NCI-H2081 treated with DMSO at 0.1 percent for 48 hours (cell line): Measurements from ENCODE around the gene FRMPD4.
A peak's percentile ranks its signal among the peaks of the same experiment; 100 is the strongest.

Experiments used
- DNase-seq: peaks from one replicate; lab custom pipeline; 2025; lab: John Stamatoyannopoulos, UW

Gene FRMPD4

DNA sequence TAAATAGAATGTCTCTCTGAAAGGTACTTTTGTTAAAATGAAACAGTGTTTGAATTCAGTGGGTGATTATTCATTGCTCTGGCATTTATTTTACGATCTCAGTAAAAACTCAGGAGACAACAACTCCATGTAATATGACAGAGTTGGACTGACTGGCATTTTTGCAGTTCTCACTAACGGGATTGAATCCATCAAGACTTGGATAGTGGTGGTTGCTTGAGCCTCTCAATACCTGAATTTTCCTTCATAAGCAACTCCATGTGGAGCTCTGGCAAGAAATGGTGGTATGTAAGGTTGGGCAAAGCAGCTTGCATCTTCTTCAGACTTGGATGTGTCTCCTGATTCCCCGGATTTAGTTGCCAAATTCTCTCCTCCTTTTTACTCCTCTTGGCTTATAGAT lies 72.7 kb downstream of the FRMPD4 start:
- DNase-seq = no peak

DNA sequence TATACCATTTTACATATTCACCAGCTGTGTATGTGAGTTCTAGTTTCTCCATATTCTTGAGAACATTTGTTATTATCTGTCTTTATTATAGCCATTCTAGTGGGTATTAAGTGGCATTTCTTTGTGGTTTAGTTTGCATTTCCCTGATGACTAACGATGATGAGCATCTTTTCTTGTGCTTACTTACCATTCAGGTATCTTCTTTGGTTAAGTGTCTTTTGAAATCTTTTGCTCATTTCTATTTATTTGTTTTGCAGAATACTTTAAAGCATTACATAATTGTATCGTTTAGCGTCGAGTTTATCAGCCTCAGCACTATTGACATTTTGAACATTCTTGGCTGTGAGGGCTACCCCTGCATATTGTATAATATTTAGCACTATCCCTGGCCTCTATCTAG lies 85.4 kb downstream of the FRMPD4 start:
- DNase-seq = no peak

DNA sequence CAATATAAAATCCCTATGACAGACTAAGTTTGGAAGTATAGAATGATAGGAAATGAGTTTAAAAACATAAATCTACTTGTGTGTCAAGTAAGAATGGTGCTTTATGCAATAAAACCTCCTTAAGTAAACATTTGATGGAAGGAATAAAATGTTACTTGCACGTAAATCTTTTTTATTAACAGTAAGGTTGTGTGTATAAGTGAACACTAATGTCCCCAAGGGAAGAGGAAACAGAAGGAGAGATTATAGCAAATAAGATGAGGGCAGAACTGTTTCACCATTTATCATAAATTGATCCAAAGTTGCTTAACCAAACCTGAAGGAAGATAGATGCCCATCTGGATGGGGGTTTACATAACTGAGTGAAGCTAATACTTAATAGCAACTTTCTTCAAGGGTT lies 86.8 kb downstream of the FRMPD4 start:
- DNase-seq = no peak

DNA sequence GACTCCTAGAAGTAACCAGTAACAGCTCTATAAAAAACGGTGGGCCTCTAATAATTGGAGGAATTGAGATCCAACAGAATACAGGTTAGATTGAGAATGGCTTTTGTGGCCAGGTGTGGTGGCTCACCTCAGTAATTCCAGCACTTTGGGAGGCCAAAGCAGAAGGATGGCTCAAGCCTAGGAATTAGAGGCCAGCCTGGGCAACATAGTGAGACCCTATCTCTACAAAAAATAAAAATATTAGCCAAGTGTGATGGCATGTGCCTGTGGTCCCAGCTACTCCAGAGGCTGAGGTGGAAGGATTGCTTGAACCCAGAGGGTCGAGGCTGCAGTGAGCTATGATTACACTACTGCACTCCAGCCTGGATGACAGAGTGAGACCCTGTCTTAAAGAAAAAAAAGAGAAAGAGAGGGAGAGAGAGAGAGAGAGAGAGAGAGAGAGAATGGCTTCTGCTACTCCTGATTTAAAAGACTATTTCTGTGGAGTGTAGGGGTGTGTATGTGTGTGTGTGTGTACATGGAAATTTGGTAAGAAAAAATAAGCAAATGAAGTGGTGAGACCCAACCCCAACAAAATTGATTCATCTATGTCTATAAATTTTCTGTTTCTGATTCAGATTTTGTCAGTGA lies 89.3 kb downstream of the FRMPD4 start:
- DNase-seq = no peak

DNA sequence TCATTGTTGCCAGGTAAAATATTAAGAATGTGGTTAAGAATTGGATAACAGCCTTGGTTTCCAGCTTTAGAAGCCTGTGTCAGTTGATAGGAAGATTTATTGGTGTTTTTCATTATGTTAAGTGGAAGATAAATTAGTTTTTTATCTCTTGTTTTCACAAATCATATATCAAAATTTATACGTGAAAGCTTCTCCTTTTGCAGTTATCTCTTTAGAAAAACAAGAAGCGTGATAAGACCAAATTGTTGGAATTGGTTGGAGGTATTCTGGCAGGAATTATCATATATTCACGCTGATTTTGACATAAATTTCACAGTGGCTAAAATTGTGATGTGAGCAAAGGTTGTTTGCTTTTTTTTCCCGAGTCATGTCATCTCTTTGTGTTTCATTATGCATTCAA lies 90.6 kb downstream of the FRMPD4 start:
- no peak for DNase-seq

DNA sequence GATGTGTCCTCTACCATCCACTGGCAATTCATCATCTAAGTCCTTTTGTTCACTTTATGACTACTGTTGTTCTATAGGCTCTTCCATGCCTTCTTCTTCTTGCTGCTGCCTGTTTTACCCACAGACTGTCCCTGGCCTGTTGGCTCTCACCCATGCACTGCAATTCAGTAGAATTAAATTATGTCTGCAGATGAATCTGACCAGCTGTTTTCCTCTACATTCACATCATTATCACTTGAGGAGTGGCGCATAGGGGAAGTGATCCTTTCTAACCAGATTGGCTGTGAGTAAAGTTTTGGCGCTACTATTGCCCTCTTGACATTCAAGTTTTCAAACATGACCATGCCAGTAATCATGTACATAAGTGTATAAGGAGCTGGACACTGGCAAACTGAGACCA lies 91.7 kb downstream of the FRMPD4 start:
- no peak for DNase-seq

DNA sequence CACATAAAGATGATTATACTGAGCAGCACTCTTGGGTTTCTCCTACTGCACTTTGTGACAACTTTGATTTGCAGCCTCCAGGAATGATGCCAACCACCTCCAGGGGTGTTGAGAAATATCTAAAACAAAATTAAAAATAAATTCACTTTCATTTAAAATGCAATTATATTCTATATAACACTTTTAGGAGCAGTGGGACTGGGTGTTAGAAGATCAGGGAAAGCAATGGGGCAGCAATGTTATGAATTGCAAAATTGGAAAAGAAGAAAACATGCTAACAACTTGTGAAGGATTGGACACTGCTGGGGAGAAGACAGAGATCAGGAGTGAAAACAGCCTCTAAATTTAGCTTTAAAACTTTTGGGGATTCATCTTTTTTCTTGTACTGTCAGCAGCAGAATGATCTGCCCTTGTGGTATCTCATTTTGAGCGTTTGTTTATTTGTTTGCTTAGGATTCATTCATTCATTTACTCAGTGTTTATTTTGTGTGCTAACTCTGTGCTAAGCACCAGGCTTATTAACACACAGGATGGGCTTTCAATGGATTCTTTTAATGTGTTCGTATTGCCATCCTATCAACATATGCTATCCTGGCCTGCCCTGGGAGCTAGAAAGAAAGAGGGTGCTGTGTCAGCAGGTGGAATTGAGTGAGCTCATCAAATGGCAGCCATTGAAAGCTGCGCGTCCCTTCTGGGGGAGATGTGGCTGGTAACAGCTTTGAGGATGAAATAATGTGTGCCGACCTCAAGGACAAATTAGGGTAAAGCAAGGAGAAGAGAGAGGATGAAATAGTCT lies 96.5 kb downstream of the FRMPD4 start:
- no peak for DNase-seq

DNA sequence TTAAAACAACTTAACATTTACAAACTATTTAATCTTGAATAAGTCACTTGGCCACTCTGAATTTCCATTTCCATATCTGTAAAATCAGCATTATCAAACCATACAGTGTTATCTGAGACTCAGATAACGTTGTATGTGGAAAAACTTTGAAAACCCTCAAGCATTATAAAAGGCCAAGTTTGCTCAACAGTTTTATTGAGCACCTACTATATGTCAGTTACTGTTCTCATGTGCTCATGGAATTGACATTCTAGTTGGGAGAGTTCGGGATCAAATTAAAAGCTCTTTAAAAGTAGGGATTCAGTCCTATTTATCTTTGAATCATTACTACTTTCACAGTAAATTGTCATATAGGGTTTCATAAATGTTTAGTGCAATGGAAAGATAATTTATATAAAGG lies 97.9 kb downstream of the FRMPD4 start:
- no peak for DNase-seq

DNA sequence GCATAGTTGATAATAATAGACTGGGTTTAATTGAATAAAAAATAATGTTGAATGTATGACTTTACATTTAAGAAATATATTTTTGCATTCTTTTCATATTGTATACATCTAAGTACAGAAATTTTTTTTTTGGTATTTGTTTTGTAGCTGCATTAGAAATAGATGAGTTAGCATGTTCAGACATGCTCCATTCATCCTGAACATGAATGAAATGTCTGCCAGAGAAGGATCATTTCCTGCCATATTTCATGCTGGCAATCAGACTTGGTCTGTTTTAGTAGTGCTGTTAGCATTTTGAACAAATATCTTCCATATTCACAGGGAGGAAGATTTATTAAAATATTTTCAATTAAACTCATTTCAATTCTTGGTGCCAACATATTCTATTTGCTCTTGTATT lies 98.9 kb downstream of the FRMPD4 start:
- DNase-seq = no peak

DNA sequence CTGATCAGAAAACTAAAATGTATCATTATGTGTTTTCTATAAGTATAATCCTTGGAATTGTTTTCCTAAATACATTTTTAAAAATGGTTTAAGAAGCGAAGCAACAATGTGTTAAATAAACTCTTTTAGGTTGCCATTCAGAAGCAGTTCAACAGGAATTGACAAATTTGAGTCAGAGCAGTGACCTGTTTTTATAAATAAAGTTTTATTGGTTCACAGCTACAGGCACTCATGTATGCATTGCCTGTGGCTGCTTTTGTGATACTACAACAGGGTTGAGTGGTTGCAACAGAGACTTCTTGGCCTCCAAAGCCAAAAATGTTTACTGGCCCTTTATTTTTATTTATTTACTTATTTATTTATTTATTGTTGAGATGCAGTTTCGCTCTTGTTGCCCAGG lies 99.5 kb downstream of the FRMPD4 start:
- DNase-seq = no peak

DNA sequence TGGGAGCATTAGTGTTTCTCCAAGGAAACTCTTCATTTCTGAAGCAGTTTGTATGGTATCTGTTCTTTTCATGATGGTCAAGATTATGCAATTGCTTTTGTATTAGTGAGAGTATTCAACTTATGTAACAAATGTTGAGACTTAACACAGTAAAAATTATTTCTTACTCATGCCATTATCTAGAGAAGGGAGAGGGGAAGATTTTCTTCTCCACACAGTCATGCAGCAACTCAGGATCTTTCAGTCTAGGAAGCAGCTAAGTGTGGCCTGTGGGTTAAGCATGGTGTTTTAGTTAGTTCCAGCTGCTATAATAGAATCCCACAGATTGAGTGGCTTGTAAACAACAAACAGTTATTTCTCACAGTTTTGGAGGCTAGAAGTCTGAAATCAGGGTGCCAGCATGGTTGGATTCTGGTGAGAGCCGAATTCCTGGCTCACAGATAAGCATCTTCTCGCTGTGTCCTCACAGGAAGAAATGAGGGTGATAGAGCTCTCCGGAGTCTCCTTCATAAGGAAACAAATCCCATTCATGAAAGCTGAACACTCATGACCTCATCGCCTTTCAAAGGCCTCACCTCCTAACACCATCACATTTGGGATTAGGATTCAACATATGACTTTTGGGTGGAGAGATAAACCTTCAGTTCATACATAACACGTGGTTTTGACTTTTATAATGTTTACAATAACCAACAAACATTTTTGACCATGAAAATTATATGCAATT lies 101.2 kb downstream of the FRMPD4 start:
- DNase-seq = no peak

DNA sequence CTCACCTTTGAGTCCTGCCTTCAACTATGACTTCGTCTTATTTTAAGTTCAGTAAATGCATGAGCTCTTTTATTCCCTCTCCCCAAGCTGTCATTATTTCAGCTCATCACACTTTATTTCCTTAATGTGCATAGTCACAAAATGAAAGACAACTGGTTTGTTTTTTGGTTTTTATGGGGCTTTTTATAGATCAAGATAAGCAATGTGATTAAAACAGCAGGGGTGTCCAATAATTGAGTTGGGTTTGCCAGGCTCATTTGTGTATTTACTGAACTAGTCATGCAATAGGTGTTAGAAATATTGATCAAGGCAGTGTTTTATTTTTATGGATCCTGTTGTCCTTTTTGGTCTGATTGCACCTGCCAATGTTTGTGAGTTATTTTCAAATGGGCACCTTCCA lies 102.2 kb downstream of the FRMPD4 start:
- peak; percentile 70 for DNase-seq

DNA sequence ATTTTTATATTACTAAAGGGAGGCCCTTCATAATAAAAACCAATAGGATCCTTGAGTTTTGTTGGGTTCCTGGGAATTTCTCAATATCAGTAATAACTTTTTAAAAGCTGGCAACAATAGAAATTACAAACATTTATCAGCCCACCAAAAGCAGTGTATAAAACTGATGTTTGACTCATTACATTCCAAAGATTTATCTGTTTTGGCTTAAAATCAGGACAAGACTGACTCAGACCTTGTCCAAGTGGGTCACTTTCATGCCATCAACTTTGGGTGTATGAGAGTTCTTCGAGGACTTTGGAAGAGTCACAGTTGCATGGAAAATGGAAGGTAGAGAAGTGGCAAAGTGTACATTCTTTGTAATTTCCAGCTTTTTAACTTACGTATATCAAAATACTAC lies 102.8 kb downstream of the FRMPD4 start:
- DNase-seq = no peak

DNA sequence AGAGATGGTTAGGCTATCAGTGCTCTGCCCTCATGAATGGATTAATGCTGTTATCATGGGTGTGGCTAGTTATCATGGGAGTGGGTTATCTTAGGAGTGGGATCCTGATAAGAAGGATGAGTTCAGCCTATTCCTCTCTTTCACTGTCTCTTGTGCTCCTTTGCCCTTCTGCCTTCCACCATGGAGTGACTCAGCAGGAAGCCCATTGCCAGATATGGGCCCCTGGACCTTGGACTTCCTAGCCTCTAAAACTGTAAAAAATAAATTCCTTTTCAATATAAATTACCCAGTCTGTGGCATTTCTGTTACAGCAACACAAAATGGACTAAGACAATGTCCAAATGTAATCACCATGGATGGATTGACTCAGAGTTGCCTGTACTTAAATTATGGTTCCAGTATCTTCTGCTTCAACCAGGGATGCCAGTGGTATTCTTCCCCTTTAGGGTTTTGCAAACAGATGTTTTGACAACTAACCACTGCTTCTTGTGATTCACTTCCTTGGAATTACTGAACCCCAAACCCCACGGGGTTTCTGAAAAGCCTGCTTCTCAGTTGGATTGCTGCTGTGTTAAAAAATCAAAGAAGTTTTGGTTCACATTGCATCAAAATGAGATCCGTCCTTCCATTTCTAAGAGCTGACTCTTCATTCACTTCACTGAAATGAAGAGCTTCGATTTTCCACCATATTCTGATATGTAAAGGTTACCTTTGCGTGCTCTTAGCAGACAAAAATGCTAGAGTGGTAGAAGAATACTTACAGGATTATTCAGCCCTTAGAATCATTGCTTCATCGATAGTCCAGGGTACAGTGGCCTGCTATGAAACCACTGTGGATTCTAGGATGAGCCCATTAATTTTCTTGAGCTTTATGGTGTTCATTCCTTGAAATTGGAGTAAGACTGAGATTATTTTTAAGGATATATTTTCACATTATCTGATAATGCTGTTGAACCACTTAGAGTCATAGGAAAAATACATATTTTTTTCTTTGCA lies 107.7 kb downstream of the FRMPD4 start:
- no peak for DNase-seq

DNA sequence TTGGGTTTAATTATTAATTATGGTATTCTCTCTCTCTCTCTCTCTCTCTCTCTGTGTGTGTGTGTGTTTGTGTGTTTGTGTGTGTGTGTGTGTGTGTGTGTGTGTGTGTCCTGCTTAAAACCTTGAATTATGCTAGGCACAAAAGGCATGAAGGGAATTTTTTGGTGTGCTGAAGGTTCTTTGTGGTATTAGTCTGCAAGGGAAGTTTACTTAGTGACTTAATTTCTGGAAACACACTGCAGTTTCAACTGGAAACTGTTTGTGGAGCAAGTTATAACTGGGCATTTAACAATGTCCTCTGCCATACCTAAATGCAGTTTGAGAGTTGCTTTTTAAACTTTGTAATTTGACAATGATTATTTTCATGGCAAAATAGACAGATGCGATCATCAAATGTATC lies 111.7 kb downstream of the FRMPD4 start:
- no peak for DNase-seq

DNA sequence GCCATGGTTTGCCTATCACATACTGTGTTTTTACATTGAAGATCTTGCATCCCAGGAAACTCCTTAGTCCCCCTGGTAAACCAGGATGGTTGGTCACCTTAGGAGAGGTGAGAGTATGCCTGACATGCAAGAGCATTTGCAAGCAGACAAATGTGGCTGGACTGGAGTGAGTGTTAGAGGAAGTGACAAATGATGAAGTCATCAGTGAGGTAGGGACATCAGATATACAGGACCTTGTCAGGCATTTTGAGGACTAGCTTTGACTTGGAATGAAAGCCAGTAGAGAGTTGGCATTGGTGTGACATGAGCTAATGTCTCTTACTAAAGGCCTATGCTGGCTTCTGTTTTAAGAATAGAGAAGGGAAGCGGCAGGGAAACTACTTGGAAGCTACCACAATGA lies 124.9 kb downstream of the FRMPD4 start:
- DNase-seq = no peak

DNA sequence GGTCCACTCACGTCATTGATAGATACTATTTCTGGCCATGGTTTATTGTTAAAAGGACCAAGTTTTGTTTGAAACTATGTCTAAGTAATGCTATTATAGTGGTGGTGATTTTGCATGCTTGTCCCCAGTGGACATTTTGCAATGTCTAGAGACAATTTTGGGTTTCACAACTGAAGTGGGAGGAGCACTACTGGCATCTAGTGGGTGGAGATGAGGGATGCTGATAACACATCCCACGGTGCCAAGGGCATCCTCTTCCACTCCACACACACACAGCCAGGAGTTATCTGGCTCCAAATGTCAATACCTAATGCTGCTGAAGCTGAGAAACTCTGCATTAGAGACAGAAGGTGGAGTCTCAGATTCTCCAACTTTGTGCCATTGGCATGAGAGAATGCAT lies 131.2 kb downstream of the FRMPD4 start:
- DNase-seq = no peak

DNA sequence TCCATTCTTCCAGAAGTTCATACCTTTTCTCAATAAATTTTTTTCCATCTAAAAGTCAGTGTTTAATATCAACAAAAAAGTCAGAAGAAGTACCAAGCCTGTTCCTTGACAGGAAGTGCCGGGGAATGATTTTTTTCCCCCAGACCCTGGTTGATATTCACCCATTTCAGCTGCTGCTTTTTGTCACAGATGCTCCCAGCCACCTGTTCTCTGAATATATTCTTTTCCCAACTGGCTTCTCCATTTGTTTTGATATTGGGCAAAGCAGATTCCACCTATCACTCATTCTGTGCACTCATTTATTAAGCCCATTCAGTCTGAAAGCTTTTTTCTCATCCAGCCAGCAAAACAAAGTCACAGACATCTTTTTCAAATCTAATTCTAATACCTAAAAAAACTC lies 139.9 kb downstream of the FRMPD4 start:
- DNase-seq = no peak

DNA sequence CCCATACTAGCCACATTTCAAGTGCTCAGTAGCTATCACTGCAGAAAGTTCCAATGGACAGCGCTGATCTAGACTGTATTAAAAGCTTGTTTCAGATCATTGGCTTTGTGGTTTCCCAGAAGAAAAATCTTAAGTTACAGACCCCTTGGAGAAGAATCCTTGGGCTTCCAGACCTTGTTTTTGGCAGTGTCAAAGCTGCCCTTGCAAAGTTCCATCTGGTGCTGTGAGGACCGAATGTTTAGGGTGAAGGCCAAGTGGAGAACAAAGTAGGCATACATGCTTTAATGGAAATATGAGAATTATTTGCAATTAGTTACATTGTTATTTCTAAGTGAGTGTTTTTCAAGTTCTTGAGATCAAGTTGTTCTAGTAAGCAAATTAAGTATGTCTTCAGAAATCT lies 144.7 kb downstream of the FRMPD4 start:
- no peak for DNase-seq

DNA sequence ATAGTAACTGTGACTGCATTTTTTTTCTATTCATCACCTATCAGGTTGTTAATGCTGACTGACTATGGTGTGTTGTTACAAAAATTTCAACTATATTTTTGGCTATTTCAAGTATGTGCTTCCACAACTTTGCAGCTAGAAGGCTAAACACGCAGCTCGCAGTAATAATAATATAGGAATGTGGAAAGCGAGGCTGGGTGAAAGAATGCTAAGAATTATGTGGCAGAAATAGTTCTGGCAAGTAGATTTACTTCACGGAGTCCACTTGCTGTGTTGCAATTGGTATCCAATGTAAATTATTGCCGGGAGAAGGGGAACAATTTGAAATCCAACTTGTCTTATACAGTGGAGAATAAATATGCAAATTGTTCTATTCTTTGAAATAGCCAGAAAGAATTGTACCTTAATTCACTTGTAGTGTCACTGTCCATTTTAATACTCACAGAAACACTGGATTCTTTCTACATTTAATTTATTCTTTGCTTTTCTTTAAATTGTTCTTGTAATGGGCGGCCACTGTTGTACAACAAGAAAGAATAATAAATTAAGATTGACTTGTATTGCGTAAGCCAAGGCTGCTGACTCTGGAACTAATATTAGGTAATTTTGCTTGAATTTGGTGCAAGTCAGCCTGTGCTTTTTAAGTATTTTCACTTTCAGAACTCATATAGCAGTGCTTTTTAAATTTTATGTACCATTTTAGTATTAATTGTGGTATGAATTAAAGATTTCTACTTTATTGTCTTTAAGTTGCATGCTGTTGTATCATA lies 154.9 kb downstream of the FRMPD4 start:
- no peak for DNase-seq

DNA sequence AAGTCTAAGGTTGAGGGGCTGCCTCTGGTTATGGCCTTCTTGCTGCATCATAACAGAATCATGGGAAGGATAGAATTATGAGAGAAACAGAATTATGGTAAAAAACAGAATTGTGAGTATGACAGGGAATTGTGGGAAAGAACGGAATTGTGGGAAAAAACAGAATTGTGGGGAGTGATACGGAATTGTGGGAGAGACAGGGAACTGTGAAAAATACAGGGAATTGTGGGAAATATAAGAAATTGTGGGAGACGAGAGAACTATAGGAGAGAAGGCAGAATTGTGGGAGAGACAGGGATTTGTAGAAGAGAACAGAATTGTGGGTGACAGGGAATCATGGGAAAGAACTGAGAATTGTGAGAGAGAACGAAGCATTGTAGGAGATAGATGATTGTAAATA lies 159.1 kb downstream of the FRMPD4 start:
- no peak for DNase-seq
